K562 (cell line): Measurements from ENCODE around the gene LY6G6C. TPM values are rescaled to one million over a fixed set of nuclear protein-coding genes. Genes with fewer than 3 reads are reported as not detected.

Source experiments
- CC2D1A ChIP-seq: fragments of 450-650 bp; IDR thresholded peaks from 2 replicates; pipeline ENCODE4 v1.6.1; 2017; ENCODE audit warnings: mild to moderate bottlenecking
- GMEB1 ChIP-seq: fragments of 250-450 bp; sonication (Bioruptor Pico); IDR thresholded peaks from 2 replicates; pipeline ENCODE4 v1.4.0; 2020; ENCODE audit warnings: mild to moderate bottlenecking
- HDAC8 ChIP-seq: fragments of 450-650 bp; IDR thresholded peaks from 2 replicates; pipeline ENCODE4 v1.6.1; 2016; ENCODE audit warnings: mild to moderate bottlenecking, missing genetic modification characterization, moderate library complexity, missing compliant biosample characterization
- KDM1A ChIP-seq, 2 experiments: fragments of 450-650 bp; IDR thresholded peaks; 2 replicates each; pipeline ENCODE4 v1.6.1; 2016; ENCODE audit warnings: mild to moderate bottlenecking in 2 of 2
- KLF13 ChIP-seq: fragments of 450-650 bp; IDR thresholded peaks from 2 replicates; pipeline ENCODE4 v1.6.1; 2016; ENCODE audit warnings: missing genetic modification characterization, low read depth, mild to moderate bottlenecking, missing compliant biosample characterization, moderate library complexity, borderline replicate concordance
- MTF1 ChIP-seq: fragments of 250-450 bp; sonication (Bioruptor Pico); IDR thresholded peaks from 2 replicates; pipeline ENCODE4 v1.9.0; 2021; ENCODE audit warnings: moderate library complexity, mild to moderate bottlenecking, inconsistent platforms, borderline replicate concordance
- NFATC3 ChIP-seq: fragments of 450-650 bp; IDR thresholded peaks from 2 replicates; pipeline ENCODE4 v1.6.1; 2017; ENCODE audit warnings: mild to moderate bottlenecking
- PTBP1 ChIP-seq: fragments of 200-400 bp; formaldehyde crosslinking; IDR thresholded peaks from 2 replicates; pipeline ENCODE4 v1.6.1; 2017; ENCODE audit warnings: low read depth, low read length
- RCOR1 ChIP-seq, 2 experiments: IDR thresholded peaks; 2 replicates each; pipeline ENCODE4 v1.6.1; 2012; ENCODE audit warnings: low read depth in 2 of 2, low read length in 2 of 2, borderline replicate concordance in 1 of 2, improper control_type of control experiment in 1 of 2
- SMAD1 ChIP-seq: fragments of 150-350 bp; IDR thresholded peaks from 2 replicates; pipeline ENCODE4 v1.6.1; 2014; ENCODE audit warnings: low read length, low read depth; ENCODE audit not compliant: partially characterized antibody
- SRSF3 ChIP-seq: fragments of 200-400 bp; formaldehyde crosslinking; IDR thresholded peaks from 2 replicates; pipeline ENCODE4 v1.6.1; 2016; ENCODE audit warnings: mild to moderate bottlenecking, low read length, moderate library complexity; ENCODE audit not compliant: insufficient read depth
- THRAP3 ChIP-seq: fragments of 450-650 bp; IDR thresholded peaks from 2 replicates; pipeline ENCODE4 v1.6.1; 2016; ENCODE audit warnings: mild to moderate bottlenecking, inconsistent platforms, borderline replicate concordance
- ZKSCAN1 ChIP-seq: fragments of 150-350 bp; IDR thresholded peaks from 2 replicates; pipeline ENCODE4 v1.6.1; 2016; ENCODE audit warnings: low read depth, low read length
- ZNF507 ChIP-seq: conservative IDR thresholded peaks from 2 replicates; pipeline ENCODE4 v1.6.1; 2017; ENCODE audit warnings: missing genetic modification characterization, missing compliant biosample characterization
- polyA plus RNA-seq, 8 experiments: library from polyadenylated mRNA; depleted of rRNA in 4 of 8; stranded (reverse) in 5 of 8; unstranded in 3 of 8; fragments of >200 nt; fragmentation: Nextera tagmentation in 2 of 8; fragmentation: Illumina TruSeq in 1 of 8; extraction: Ambion mirVana in 2 of 8; extraction: Trizol in 1 of 8; gene quantifications; 2 replicates each; pipeline versions ENCODE4 v1.2.1 to v1.2.3, GENCODE V29; 2011 to 2014; ENCODE audit warnings: inconsistent platforms in 1 of 8, missing spikeins in 1 of 8
- total RNA-seq, 7 experiments: library from RNA; depleted of rRNA in 6 of 7; stranded (reverse); fragments of >200 nt in 6 of 7; fragmentation: Illumina TruSeq in 2 of 7; extraction: Trizol in 2 of 7; gene quantifications; 2 replicates each; pipeline versions ENCODE4 v1.2.1 to v1.2.3, GENCODE V29; 2011 to 2021; ENCODE audit warnings: low replicate concordance in 1 of 7
- TF ChIP-seq, protein P1 (sequence below): sonication (generic); formaldehyde crosslinking; IDR thresholded peaks from 2 replicates; pipeline ENCODE4 v1.8.1; 2023; ENCODE audit warnings: mild to moderate bottlenecking, missing genetic modification reagents, moderate library complexity
- TF ChIP-seq, protein P2 (sequence below), 2 experiments: fragments of 150-350 bp in 1 of 2; IDR thresholded peaks; 2 replicates each; pipeline ENCODE4 v1.6.1; 2012 to 2016; ENCODE audit warnings: low read depth in 2 of 2, low read length in 2 of 2, mild to moderate bottlenecking in 1 of 2, moderate library complexity in 1 of 2
- TF ChIP-seq, protein P3 (sequence below): fragments of 450-650 bp; formaldehyde crosslinking; IDR thresholded peaks from 2 replicates; pipeline ENCODE4 v1.4.0; 2020; ENCODE audit warnings: mild to moderate bottlenecking, moderate library complexity

The LY6G6C gene
- total and polyA plus RNA-seq, 9 of the 15 experiments (the other 6 are each of a cell fraction or from before 2014, with no cell fraction given), result 0.06 to 0.20 TPM; not detected in 7

GRCh38 chr6:31737991-31738979 is 16.7 kb upstream of the LY6G6C start (continued):
- TF ChIP-seq KLF13 (tag) (peak; percentile 73), KDM1A (IDR thresholded peaks at IDR 0.05) (no peak), ZKSCAN1 (peak; percentile 36), PTBP1 (0 out of 2 replicates have a peak, but pooled peaks have one; percentile 58), NFATC3 (peak; percentile 32), HDAC8 (tag) (0 out of 2 replicates have a peak, but pooled peaks have one; percentile 47), SRSF3 (no peak), ZNF507 (tag) (no peak), SMAD1 (peak; percentile 47), RCOR1 (IDR thresholded peaks at IDR 0.05; ENCODE audit: borderline replicate concordance in 1 of 2, low read depth in 2 of 2, low read length in 2 of 2) (peak in 1 of 2 experiments; percentile 94; a peak in 3 of 4 replicates), GMEB1 (0 out of 2 replicates have a peak, but pooled peaks have one; percentile 12), MTF1 (0 out of 2 replicates have a peak, but pooled peaks have one; percentile 53), CC2D1A (peak; percentile 39; the same call in 1 of the 2 replicates), THRAP3 (no peak)
- TF ChIP-seq, protein P1, sequence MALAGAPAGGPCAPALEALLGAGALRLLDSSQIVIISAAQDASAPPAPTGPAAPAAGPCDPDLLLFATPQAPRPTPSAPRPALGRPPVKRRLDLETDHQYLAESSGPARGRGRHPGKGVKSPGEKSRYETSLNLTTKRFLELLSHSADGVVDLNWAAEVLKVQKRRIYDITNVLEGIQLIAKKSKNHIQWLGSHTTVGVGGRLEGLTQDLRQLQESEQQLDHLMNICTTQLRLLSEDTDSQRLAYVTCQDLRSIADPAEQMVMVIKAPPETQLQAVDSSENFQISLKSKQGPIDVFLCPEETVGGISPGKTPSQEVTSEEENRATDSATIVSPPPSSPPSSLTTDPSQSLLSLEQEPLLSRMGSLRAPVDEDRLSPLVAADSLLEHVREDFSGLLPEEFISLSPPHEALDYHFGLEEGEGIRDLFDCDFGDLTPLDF (CRISPR knock-in tag), result peak; percentile 59
- TF ChIP-seq, protein P2, sequence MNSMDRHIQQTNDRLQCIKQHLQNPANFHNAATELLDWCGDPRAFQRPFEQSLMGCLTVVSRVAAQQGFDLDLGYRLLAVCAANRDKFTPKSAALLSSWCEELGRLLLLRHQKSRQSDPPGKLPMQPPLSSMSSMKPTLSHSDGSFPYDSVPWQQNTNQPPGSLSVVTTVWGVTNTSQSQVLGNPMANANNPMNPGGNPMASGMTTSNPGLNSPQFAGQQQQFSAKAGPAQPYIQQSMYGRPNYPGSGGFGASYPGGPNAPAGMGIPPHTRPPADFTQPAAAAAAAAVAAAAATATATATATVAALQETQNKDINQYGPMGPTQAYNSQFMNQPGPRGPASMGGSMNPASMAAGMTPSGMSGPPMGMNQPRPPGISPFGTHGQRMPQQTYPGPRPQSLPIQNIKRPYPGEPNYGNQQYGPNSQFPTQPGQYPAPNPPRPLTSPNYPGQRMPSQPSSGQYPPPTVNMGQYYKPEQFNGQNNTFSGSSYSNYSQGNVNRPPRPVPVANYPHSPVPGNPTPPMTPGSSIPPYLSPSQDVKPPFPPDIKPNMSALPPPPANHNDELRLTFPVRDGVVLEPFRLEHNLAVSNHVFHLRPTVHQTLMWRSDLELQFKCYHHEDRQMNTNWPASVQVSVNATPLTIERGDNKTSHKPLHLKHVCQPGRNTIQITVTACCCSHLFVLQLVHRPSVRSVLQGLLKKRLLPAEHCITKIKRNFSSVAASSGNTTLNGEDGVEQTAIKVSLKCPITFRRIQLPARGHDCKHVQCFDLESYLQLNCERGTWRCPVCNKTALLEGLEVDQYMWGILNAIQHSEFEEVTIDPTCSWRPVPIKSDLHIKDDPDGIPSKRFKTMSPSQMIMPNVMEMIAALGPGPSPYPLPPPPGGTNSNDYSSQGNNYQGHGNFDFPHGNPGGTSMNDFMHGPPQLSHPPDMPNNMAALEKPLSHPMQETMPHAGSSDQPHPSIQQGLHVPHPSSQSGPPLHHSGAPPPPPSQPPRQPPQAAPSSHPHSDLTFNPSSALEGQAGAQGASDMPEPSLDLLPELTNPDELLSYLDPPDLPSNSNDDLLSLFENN (IDR thresholded peaks at IDR 0.05; ENCODE audit: low read depth in 2 of 2, low read length in 2 of 2), result peak in 1 of 2 experiments; percentile 63; a peak in 2 of 4 replicates
- TF ChIP-seq, protein P3, sequence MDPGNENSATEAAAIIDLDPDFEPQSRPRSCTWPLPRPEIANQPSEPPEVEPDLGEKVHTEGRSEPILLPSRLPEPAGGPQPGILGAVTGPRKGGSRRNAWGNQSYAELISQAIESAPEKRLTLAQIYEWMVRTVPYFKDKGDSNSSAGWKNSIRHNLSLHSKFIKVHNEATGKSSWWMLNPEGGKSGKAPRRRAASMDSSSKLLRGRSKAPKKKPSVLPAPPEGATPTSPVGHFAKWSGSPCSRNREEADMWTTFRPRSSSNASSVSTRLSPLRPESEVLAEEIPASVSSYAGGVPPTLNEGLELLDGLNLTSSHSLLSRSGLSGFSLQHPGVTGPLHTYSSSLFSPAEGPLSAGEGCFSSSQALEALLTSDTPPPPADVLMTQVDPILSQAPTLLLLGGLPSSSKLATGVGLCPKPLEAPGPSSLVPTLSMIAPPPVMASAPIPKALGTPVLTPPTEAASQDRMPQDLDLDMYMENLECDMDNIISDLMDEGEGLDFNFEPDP (CRISPR knock-in tag), result peak; percentile 82
